WTC11 (cell line): Measurements from ENCODE around the gene CDH13.

Experiments
- ATF6 ChIP-seq: sonication (generic); formaldehyde crosslinking; IDR thresholded peaks from 2 replicates; pipeline ENCODE4 v1.8.1; 2023; ENCODE audit warnings: mild to moderate bottlenecking, missing genetic modification reagents
- CREB1 ChIP-seq: sonication (generic); formaldehyde crosslinking; IDR thresholded peaks from 2 replicates; pipeline ENCODE4 v1.8.0; 2023; ENCODE audit warnings: mild to moderate bottlenecking, missing genetic modification reagents
- GABPB1 ChIP-seq: sonication (generic); formaldehyde crosslinking; IDR thresholded peaks from 2 replicates; pipeline ENCODE4 v1.8.1; 2023; ENCODE audit warnings: mild to moderate bottlenecking, missing genetic modification reagents
- GRHL2 ChIP-seq: fragments of 250-450 bp; sonication (Bioruptor Pico); IDR thresholded peaks from 2 replicates; pipeline ENCODE4 v1.8.0; 2022; ENCODE audit warnings: mild to moderate bottlenecking, moderate library complexity; ENCODE audit not compliant: insufficient replicate concordance, severe bottlenecking
- NFYB ChIP-seq: sonication (generic); formaldehyde crosslinking; conservative IDR thresholded peaks from 2 replicates; pipeline ENCODE4 v1.8.0; 2022; ENCODE audit warnings: low read depth, missing genetic modification reagents
- ZNF532 ChIP-seq: fragments of 250-450 bp; sonication (Bioruptor Pico); IDR thresholded peaks from 2 replicates; pipeline ENCODE4 v1.9.0; 2021; ENCODE audit warnings: mild to moderate bottlenecking, borderline replicate concordance
- TF ChIP-seq, protein P1 (sequence below): sonication (generic); formaldehyde crosslinking; IDR thresholded peaks from 2 replicates; pipeline ENCODE4 v1.8.1; 2023; ENCODE audit warnings: mild to moderate bottlenecking, moderate library complexity, missing genetic modification reagents
- TF ChIP-seq, protein P2 (sequence below): fragments of 200-600 bp; IDR thresholded peaks from 2 replicates; pipeline ENCODE4 v1.8.0; 2022; ENCODE audit warnings: antibody characterized with exemption

GRCh38 chr16:83554540-83554939 lies 927.8 kb downstream of the CDH13 start:
- TF ChIP-seq, protein P1, sequence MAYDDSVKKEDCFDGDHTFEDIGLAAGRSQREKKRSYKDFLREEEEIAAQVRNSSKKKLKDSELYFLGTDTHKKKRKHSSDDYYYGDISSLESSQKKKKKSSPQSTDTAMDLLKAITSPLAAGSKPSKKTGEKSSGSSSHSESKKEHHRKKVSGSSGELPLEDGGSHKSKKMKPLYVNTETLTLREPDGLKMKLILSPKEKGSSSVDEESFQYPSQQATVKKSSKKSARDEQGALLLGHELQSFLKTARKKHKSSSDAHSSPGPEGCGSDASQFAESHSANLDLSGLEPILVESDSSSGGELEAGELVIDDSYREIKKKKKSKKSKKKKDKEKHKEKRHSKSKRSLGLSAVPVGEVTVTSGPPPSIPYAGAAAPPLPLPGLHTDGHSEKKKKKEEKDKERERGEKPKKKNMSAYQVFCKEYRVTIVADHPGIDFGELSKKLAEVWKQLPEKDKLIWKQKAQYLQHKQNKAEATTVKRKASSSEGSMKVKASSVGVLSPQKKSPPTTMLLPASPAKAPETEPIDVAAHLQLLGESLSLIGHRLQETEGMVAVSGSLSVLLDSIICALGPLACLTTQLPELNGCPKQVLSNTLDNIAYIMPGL (CRISPR knock-in tag): no peak
- TF ChIP-seq GRHL2 (no peak), ZNF532 (CRISPR knock-in tag) (no peak), GABPB1 (no peak), CREB1 (no peak), ATF6 (CRISPR knock-in tag) (no peak), NFYB (CRISPR knock-in tag) (no peak)
- TF ChIP-seq, protein P2, sequence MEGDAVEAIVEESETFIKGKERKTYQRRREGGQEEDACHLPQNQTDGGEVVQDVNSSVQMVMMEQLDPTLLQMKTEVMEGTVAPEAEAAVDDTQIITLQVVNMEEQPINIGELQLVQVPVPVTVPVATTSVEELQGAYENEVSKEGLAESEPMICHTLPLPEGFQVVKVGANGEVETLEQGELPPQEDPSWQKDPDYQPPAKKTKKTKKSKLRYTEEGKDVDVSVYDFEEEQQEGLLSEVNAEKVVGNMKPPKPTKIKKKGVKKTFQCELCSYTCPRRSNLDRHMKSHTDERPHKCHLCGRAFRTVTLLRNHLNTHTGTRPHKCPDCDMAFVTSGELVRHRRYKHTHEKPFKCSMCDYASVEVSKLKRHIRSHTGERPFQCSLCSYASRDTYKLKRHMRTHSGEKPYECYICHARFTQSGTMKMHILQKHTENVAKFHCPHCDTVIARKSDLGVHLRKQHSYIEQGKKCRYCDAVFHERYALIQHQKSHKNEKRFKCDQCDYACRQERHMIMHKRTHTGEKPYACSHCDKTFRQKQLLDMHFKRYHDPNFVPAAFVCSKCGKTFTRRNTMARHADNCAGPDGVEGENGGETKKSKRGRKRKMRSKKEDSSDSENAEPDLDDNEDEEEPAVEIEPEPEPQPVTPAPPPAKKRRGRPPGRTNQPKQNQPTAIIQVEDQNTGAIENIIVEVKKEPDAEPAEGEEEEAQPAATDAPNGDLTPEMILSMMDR: no peak
